ENCODE results near the gene GIT2.
"Not testable (repeated sequence)": the region's sequence is repeated elsewhere in the genome, so short reads cannot be mapped to it uniquely, and the experiment has no call there.

The GIT2 gene

DNA sequence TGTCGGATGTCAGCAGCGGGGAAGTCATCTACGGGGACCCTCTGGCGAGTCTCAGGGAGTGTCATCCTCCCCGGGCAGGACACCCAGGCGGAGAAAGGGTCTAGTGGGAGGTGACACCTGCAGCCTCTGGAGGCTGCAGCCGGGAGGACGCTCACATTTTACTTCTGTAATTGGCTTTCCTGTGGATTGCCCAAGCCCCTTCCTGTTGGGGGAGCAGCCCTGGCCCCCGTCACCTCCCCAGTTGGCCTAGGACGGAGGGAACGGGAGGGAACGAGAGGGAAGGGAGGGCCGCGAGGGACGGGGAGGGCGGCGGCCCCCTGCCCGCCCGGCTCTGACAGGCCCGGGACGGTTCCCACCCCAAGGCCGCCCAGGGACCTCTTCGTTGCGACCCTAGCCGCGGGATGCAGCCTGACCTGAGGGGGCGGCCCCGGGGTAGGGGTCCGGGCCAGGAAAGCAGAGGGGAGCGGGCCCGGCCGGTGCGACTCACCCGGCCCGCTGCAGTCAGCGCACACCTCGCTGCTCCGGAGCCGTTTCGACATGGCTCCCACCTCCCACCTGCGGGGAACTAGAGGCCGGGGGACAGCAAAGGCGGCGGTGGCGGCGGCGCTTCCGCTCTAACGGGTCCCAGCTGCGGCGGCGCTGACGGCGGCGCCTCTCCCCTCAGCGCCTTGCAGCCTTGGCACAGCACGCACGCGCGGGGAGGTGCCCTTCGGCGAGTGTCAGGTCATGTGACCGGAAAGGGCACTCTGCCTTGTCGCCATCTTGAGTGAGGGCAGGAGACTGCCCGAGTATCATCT lies at the start of gene GIT2:
GIT2 (minus strand) TSS at position 683 of the 797 bp plus-strand sequence; CDS start at position 539, 144 bp downstream.
- peak; percentile 95 for DNase-seq (ENCODE audit: low spot score)

GRCh38 chr12:110042264-110042663 lies 46.1 kb upstream of the GIT2 start:
- DNase-seq (ENCODE audit: low spot score) = no peak

- DNase-seq (ENCODE audit: low spot score) = peak; percentile 49
Observed at GRCh38 chr12:110039085-110039807, 43.1 kb upstream of the GIT2 start.

DNA sequence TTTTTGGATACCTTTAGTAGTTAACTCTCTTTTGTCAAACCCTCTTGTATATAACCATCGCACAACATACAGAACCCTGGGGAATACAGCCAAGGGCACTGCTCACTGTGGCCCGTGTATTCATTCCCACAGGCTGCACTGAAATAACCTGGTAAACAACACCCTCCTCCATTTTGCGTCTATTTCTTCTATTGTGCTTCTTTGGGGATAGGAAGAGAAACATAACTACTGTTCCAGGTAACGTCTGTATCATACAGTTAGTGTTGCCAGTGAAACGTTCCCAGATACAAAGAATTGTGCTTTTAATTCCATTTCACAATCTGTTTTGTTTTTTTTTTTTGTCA lies 42.5 kb upstream of the GIT2 start:
- DNase-seq (ENCODE audit: low spot score) = no peak

DNA sequence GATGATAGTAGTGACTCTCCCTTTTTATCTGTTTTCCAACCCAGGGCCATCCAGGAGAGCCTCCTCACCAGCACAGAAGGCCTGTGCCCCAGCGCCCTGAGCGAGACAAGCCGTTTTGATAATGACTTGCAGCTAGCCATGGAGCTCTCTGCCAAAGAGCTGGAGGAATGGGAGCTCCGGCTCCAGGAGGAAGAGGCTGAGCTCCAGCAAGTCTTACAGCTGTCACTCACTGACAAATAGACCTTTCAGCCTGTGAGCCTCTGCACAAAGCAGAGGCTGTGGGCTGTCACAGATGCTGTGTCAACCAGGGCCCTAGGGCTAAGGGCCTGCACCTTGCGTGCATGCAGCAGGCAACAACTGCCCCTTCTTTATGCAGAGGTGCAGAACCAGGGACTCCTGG lies 41.1 kb upstream of the GIT2 start:
- no peak for DNase-seq (ENCODE audit: low spot score)

DNA sequence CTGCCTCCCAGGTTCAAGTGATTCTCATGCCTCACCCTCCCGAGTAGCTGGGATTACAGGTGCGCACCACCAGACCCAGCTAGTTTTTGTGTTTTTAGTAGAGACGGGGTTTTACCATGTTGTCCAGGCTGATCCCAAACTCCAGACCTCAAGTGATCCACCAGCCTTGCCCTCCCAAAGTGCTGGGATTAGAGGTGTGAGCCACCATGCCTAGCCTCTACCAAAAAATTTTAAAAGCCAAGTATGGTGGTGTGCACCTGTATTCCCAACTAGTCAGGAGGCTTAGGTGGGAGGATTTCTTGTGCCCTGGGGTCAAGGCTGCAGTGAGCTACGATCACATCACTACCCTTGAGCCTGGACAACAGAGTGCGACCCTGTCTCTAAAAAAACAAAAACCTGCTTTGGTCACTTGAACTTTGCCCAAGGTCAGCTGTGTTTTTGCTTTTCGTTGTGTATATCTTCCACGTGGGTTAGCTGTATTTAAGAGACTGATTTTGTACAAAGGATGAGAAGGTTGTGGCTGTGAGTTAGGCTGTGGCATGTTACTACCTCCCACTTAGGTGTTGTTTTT lies 39.5 kb upstream of the GIT2 start:
- DNase-seq (ENCODE audit: low spot score) = no peak

GRCh38 chr12:110033888-110034287 lies 37.7 kb upstream of the GIT2 start:
- DNase-seq (ENCODE audit: low spot score) = no peak

DNA sequence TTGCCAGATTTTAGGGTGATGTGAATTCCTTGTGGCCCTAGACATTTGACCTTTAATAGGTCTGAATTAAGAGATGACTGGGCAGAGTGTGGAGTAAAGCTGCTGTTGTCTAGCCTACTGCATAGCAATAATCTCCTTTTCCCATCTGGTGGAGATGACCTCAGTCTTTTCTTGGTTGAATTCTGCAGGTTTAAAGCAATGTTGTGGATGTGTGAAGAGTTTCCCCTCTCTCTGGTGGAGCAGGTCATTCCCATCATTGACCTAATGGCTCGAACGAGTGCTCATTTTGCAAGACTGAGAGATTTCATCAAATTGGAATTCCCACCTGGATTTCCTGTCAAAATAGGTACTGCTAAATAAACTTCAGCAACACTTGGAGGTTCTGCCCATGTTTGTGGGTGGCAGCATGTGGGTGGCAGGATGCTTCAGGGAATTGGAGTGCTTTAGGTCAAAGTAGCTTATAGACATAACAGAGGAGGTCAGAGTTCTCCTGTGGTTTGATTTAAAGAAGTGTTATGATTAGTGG lies 33.2 kb upstream of the GIT2 start:
- DNase-seq (ENCODE audit: low spot score) = no peak

DNA sequence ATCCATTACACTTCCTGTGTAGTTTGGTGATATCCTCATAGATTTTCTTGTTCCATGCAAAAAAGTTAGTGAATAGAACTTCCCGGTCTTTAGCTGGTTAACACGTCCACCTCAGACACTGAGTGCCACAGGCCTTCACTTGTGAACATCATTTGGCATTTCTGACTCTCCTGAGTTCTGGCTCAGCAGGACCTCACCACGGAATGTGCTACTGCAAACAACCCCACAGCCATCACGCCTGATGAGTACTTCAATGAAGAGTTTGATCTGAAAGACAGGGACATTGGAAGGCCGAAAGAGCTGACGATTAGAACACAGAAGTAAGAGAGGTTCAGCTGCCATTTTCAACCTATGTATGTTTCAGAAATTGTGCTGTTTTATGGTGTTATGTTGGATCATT lies 32.2 kb upstream of the GIT2 start:
- DNase-seq (ENCODE audit: low spot score) = no peak

- DNase-seq (ENCODE audit: low spot score) = no peak
Observed at GRCh38 chr12:110024051-110024450, 27.9 kb upstream of the GIT2 start.

DNA sequence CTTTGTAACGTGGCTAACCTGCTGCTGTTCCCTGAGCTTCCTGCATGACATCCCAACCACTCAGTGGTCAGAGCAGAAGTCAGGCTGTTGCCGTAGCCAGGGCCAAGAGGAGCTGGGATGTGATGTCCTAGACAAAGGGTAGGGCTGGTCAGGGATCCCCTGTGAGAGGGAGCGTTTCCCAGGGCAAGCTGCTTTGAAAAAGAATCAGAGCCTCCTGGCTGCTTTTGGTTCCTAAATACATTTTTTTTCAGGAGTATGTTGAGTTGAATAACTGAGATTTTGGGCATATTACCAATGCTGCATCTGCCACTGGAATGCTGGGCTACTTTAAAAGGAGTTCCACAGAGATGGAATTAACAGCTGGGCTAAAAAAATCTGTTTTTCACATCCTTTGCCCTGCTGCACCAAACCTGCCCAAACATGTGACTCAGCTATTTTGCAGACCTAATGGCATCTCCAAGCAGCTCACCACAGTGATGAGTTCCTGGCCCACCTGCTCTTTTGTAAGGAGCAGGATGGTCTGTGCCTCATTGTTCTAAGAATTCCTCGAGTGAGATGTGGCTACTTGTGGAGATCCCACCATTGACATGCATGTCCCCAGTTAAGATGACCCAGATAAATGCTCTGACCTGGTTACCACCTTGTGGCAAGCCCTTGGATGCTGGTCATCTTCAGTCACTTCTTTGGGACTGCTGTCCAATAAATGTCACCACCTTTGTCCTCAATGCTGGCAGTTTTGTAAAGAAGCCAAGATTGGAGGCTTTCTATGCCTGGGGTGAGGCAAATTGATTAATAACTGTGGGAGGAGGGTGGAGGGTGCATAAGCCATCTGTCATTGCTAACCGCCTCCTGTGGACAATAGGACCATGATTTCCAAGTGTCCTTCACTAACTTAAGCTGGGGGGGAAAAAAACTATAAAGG lies 27.2 kb upstream of the GIT2 start:
- no peak for DNase-seq (ENCODE audit: low spot score)

GRCh38 chr12:110020956-110021355 lies 24.8 kb upstream of the GIT2 start:
- no peak for DNase-seq (ENCODE audit: low spot score)

- DNase-seq (ENCODE audit: low spot score) = peak; percentile 45
Observed at GRCh38 chr12:110015132-110015531, 19.0 kb upstream of the GIT2 start.

GRCh38 chr12:110012659-110013058 lies 16.5 kb upstream of the GIT2 start:
- no peak for DNase-seq (ENCODE audit: low spot score)

DNA sequence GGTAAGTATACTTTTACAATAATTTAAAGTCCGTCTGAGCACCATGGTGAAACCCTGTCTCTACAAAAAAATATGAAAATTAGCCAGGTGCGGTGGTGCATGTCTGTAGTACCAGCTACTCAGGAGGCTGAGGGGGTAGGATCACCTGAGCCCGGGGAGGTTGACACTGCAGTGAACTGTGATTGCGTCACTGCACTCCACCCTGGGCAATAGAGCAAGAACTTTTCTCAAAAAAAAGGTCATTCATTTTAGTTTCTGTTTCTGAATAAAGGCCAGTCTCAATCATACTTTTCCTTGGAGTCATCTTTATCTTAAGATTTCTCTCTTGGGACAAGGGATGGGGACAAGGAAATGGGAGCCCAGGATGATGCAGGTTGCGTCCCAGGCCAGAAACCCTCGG lies 16.0 kb upstream of the GIT2 start:
- no peak for DNase-seq (ENCODE audit: low spot score)

GRCh38 chr12:110010853-110011723 lies 14.9 kb upstream of the GIT2 start:
- DNase-seq (ENCODE audit: low spot score) = no peak

- DNase-seq (ENCODE audit: low spot score) = not testable (repeated sequence)
Observed at GRCh38 chr12:110008681-110009398, 12.7 kb upstream of the GIT2 start.

- no peak for DNase-seq (ENCODE audit: low spot score)
Observed at GRCh38 chr12:110007881-110008280, 11.7 kb upstream of the GIT2 start.

- DNase-seq (ENCODE audit: low spot score) = no peak
Observed at GRCh38 chr12:110006115-110006514, 9.9 kb upstream of the GIT2 start.

GRCh38 chr12:110005319-110005973 lies 9.3 kb upstream of the GIT2 start:
- peak; percentile 29 for DNase-seq (ENCODE audit: low spot score)

Data from CD4-positive, alpha-beta T cell treated with Interleukin-6 at 100 ng/mL for 8 hours (primary cell).